Upper lobe of left lung (tissue), 6 donors: ENCODE data around the gene KCNAB1. TPM values are rescaled to one million over a fixed set of nuclear protein-coding genes. Genes with fewer than 3 reads are reported as not detected.
"Not testable (repeated sequence)": the region's sequence is repeated elsewhere in the genome, so short reads cannot be mapped to it uniquely, and the experiment has no call there.

ENCODE experiments used
- ATAC-seq, 2 donors: fragments of 200-7000 bp; cut with Tn5 transposase; one replicate each; pipeline ENCODE4 v1.9.1; 2022; ENCODE audit warnings: mild to moderate bottlenecking in 2 of 2, moderate library complexity in 2 of 2; ENCODE audit not compliant: low FRiP score in 2 of 2
- DNase-seq, 2 donors: peaks; one replicate each; pipeline ENCODE4 v3.0.0-alpha.2; 2019 to 2020
- H3K27ac ChIP-seq, 4 donors: fragments of 200-600 bp; sonication (generic); one replicate each; pipeline ENCODE4 v1.5.1; 2016 to 2019
- H3K27me3 ChIP-seq, 4 donors: fragments of 200-600 bp; sonication (generic); one replicate each; pipeline ENCODE4 v1.5.1; 2017 to 2019
- H3K36me3 ChIP-seq, 4 donors: fragments of 200-600 bp; sonication (generic); one replicate each; pipeline ENCODE4 v1.5.1; 2016 to 2019
- H3K4me1 ChIP-seq, 4 donors: fragments of 200-600 bp; sonication (generic); one replicate each; pipeline ENCODE4 v1.5.1; 2018 to 2019
- H3K4me3 ChIP-seq, 4 donors: fragments of 200-600 bp; sonication (generic); one replicate each; pipeline ENCODE4 v1.5.1; 2017 to 2019; ENCODE audit warnings: mild to moderate bottlenecking in 2 of 4, moderate library complexity in 1 of 4
- H3K9me3 ChIP-seq, 4 donors: fragments of 200-600 bp; sonication (generic); one replicate each; pipeline ENCODE4 v1.5.1; 2018 to 2019
- CTCF ChIP-seq, 6 experiments: fragments of 450-650 bp in 4 of 6; fragments of 200-600 bp in 2 of 6; sonication (generic) in 2 of 6; IDR thresholded peaks; one replicate each; pipeline ENCODE4 v1.5.1; 2016 to 2019; ENCODE audit warnings: antibody characterized with exemption in 6 of 6
- EP300 ChIP-seq, 4 donors: sonication (generic); formaldehyde crosslinking; IDR thresholded peaks; one replicate each; pipeline ENCODE4 v1.5.1; 2017; ENCODE audit warnings: antibody characterized with exemption in 4 of 4, control low read depth in 2 of 4
- POLR2A ChIP-seq, 4 donors: fragments of 450-650 bp; IDR thresholded peaks; one replicate each; pipeline ENCODE4 v1.5.1; 2016 to 2017; ENCODE audit warnings: antibody characterized with exemption in 4 of 4, mild to moderate bottlenecking in 2 of 4
- POLR2AphosphoS5 ChIP-seq, 2 donors: sonication (generic); formaldehyde crosslinking; IDR thresholded peaks; one replicate each; pipeline ENCODE4 v1.5.1; 2017; ENCODE audit warnings: antibody characterized with exemption in 2 of 2
- WGBS, 2 donors: methylation state at CpG; one replicate each; pipeline ENCODE4 v1.1.5; 2017 to 2018; 5-methylcytosine and 5-hydroxymethylcytosine counted together
- total RNA-seq, 6 donors: library from RNA; depleted of rRNA in 4 of 6; stranded (reverse); fragments of >200 nt in 4 of 6; gene quantifications; one replicate each; pipeline versions ENCODE4 v1.1.0 to v1.2.1, GENCODE V29; 2016 to 2021
- donor health status: DM: no; HTN: no; CAD: no; lungs with moderate emphysema.
- donor health status: DM: no; HTN: yes; CAD: no; lungs with severe emphysema.

KCNAB1 gene
- 1 to 10 TPM in 4 of 6 donors, under 1 TPM in 2; 0.79 to 5.2 (median 3.0) TPM for total RNA-seq

GRCh38 chr3:156120528-156121251 lies at the start of gene KCNAB1:
TSS of gene KCNAB1 (plus strand) at chr3:156120578.
- H3K4me3 ChIP-seq, result no peak within 1 kb of the TSS

GRCh38 chr3:156071031-156071430 lies 49.3 kb upstream of the KCNAB1 start:
- H3K9me3 ChIP-seq, result no peaks in the 10 kb centered on the region
- TF ChIP-seq POLR2AphosphoS5 (IDR thresholded peaks at IDR 0.05), result no peak
- no peak for TF ChIP-seq POLR2A (IDR thresholded peaks at IDR 0.05)
- no peak for TF ChIP-seq EP300 (IDR thresholded peaks at IDR 0.05)
- TF ChIP-seq CTCF (IDR thresholded peaks at IDR 0.05), result no peak
- H3K36me3 ChIP-seq, result no peaks in the 10 kb centered on the region
- H3K27me3 ChIP-seq, result no peaks in the 10 kb centered on the region
- DNase-seq, result no peak
- 96 to 100% methylated on average over 1 of the region's 1 CpG for whole genome bisulfite sequencing, 2 donors
- H3K27ac ChIP-seq, result no peak overlapping the region
- H3K4me3 ChIP-seq, result no peak overlapping the region
- no peaks in the 10 kb centered on the region for H3K4me1 ChIP-seq
- no peak for ATAC-seq

More at GRCh38 chr3:156120528-156121251, at the start of gene KCNAB1:
- Histone ChIP-seq H3K27me3 (no peaks in the 10 kb centered on the region), H3K36me3 (no peaks in the 10 kb centered on the region), H3K9me3 (no peaks in the 10 kb centered on the region), H3K27ac (no peak within 1 kb of the TSS), H3K4me1 (no peaks in the 10 kb centered on the region)
- 49 to 51% methylated on average over 16 to 19 of the region's 19 CpGs for WGBS, 2 donors
- no peak for TF ChIP-seq EP300 (IDR thresholded peaks at IDR 0.05)
- no peak for TF ChIP-seq CTCF (IDR thresholded peaks at IDR 0.05)
- no peak for TF ChIP-seq POLR2AphosphoS5 (IDR thresholded peaks at IDR 0.05)
- TF ChIP-seq POLR2A (IDR thresholded peaks at IDR 0.05), result no peak
- DNase-seq (peak in 1 of 2 donors; percentile 38), ATAC-seq (no peak)

- H3K4me1 ChIP-seq, H3K36me3 ChIP-seq, H3K9me3 ChIP-seq, H3K27me3 ChIP-seq, H3K4me3 ChIP-seq, ATAC-seq, H3K27ac ChIP-seq: not testable (repeated sequence)
- DNase-seq, result peak in 1 of 2 donors; percentile 66
- 94 to 95% methylated on average over 14 to 16 of the region's 29 CpGs for WGBS, 2 donors
Observed at GRCh38 chr3:156072950-156073657, 47.3 kb upstream of the KCNAB1 start.

- no peak for ATAC-seq
- Histone ChIP-seq H3K9me3 (no peaks in the 10 kb centered on the region), H3K4me3 (no peak overlapping the region), H3K4me1 (no peaks in the 10 kb centered on the region), H3K27ac (no peak overlapping the region), H3K36me3 (no peaks in the 10 kb centered on the region), H3K27me3 (no peaks in the 10 kb centered on the region)
- 55 to 66% methylated on average over 3 of the region's 3 CpGs for WGBS, 2 donors
- TF ChIP-seq POLR2AphosphoS5 (IDR thresholded peaks at IDR 0.05) (no peak), CTCF (IDR thresholded peaks at IDR 0.05) (no peak), POLR2A (IDR thresholded peaks at IDR 0.05) (no peak)
- no peak for DNase-seq
Observed at GRCh38 chr3:156090126-156090525, 30.3 kb upstream of the KCNAB1 start.

GRCh38 chr3:156093964-156094363 lies 26.4 kb upstream of the KCNAB1 start:
- Histone ChIP-seq H3K4me1 (no peaks in the 10 kb centered on the region), H3K36me3 (no peaks in the 10 kb centered on the region), H3K9me3 (no peaks in the 10 kb centered on the region), H3K4me3 (no peak overlapping the region), H3K27ac (no peak overlapping the region), H3K27me3 (no peaks in the 10 kb centered on the region)
- 45 to 60% methylated on average over 6 to 7 of the region's 7 CpGs for WGBS, 2 donors
- no peak for ATAC-seq
- TF ChIP-seq POLR2A (IDR thresholded peaks at IDR 0.05) (no peak), POLR2AphosphoS5 (IDR thresholded peaks at IDR 0.05) (no peak), CTCF (IDR thresholded peaks at IDR 0.05) (no peak), EP300 (IDR thresholded peaks at IDR 0.05) (no peak)
- no peak for DNase-seq
